Measurements from ENCODE around the gene FFAR1. TPM values are rescaled to one million over a fixed set of nuclear protein-coding genes. Genes with fewer than 3 reads are reported as not detected.
A peak's percentile ranks its signal among the peaks of the same experiment; 100 is the strongest.

The FFAR1 gene
- total and polyA plus RNA-seq, 2 experiments from 2014 or later = not detected

GRCh38 chr19:35331551-35332214, 16.0 kb upstream of the FFAR1 start (continued):
- TF ChIP-seq, protein P1, sequence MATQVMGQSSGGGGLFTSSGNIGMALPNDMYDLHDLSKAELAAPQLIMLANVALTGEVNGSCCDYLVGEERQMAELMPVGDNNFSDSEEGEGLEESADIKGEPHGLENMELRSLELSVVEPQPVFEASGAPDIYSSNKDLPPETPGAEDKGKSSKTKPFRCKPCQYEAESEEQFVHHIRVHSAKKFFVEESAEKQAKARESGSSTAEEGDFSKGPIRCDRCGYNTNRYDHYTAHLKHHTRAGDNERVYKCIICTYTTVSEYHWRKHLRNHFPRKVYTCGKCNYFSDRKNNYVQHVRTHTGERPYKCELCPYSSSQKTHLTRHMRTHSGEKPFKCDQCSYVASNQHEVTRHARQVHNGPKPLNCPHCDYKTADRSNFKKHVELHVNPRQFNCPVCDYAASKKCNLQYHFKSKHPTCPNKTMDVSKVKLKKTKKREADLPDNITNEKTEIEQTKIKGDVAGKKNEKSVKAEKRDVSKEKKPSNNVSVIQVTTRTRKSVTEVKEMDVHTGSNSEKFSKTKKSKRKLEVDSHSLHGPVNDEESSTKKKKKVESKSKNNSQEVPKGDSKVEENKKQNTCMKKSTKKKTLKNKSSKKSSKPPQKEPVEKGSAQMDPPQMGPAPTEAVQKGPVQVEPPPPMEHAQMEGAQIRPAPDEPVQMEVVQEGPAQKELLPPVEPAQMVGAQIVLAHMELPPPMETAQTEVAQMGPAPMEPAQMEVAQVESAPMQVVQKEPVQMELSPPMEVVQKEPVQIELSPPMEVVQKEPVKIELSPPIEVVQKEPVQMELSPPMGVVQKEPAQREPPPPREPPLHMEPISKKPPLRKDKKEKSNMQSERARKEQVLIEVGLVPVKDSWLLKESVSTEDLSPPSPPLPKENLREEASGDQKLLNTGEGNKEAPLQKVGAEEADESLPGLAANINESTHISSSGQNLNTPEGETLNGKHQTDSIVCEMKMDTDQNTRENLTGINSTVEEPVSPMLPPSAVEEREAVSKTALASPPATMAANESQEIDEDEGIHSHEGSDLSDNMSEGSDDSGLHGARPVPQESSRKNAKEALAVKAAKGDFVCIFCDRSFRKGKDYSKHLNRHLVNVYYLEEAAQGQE (IDR thresholded peaks at IDR 0.05; ENCODE audit: unreplicated experiment) = no peak

DNA sequence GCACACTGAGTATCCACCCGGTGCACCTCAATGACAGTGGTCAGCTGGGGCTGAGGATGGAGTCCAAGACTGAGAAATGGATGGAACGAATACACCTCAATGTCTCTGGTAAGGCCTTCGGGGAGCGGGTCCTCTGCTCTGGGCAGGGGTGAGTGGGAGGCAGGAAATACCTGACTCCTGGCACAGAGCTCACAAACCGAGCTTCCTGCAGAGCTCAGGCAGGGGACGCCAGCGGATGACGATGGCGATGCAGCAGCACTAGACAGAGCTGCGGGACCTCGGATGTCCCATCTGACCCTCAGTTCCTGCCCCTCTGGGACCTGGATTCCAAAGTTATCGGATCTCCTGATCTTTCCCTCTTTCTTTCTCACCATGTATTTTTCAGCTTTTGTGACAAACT, 14.9 kb upstream of the FFAR1 start:
- H3K27ac Mint-ChIP-seq = no peak overlapping the region
- TF ChIP-seq NANOG (IDR thresholded peaks at IDR 0.05; ENCODE audit: borderline replicate concordance) (no peak), POLR2AphosphoS5 (IDR thresholded peaks at IDR 0.05; ENCODE audit: low read depth) (no peak), EZH2 (IDR thresholded peaks at IDR 0.05; ENCODE audit: low read depth, unreplicated experiment) (no peak)
- TF ChIP-seq, protein P1 (IDR thresholded peaks at IDR 0.05; ENCODE audit: unreplicated experiment) = no peak
- peaks cover 5% of the 10 kb centered on the region for H3K27me3 Mint-ChIP-seq (ENCODE audit: insufficient read depth, low read depth, poor library complexity)

More for the DNA sequence above, 14.9 kb upstream of the FFAR1 start:
- Histone ChIP-seq H3K36me3 (ENCODE audit: insufficient read depth) (no peaks in the 10 kb centered on the region), H4K20me1 (replicated peaks; ENCODE audit: insufficient read depth) (no peaks in the 10 kb centered on the region), H3F3A (replicated peaks; ENCODE audit: low read depth) (no peaks in the 10 kb centered on the region), H2AFZ (peak overlapping the region; percentile 28; the same call in 1 of the 2 replicates), H3K4me1 (ENCODE audit: insufficient read depth) (no peaks in the 10 kb centered on the region), H3K9me2 (ENCODE audit: insufficient read depth) (no peaks in the 10 kb centered on the region), H3K4me3 (no peak overlapping the region), H3K4me2 (no peak overlapping the region), H3K27ac (ENCODE audit: low read depth) (no peak overlapping the region), H3K79me2 (replicated peaks; ENCODE audit: insufficient read depth) (no peaks in the 10 kb centered on the region), H3K27me3 (ENCODE audit: insufficient read depth) (no peaks in the 10 kb centered on the region)
- Mint-ChIP-seq H3K4me3 (no peak overlapping the region), H3K36me3 (ENCODE audit: low read depth) (no peaks in the 10 kb centered on the region), H3K4me1 (peaks cover 7% of the 10 kb centered on the region), H3K9me3 (no peaks in the 10 kb centered on the region; the same call in 2 of the 3 replicates)
- ATAC-seq (no peak; the same call in 2 of the 3 replicates), DNase-seq (ENCODE audit: low spot score) (peak; percentile 12)
